GM18508 (cell line): Measurements from ENCODE around the gene ZNF804A.
"Not testable (repeated sequence)": the region's sequence is repeated elsewhere in the genome, so short reads cannot be mapped to it uniquely, and the experiment has no call there.

Experiments
- ATAC-seq: cut with Tn5 transposase; IDR thresholded peaks from one replicate; pipeline ENCODE4 v1.9.1; 2021; ENCODE audit warnings: moderate number of reproducible peaks; ENCODE audit not compliant: insufficient read depth, unreplicated experiment

ZNF804A gene

DNA sequence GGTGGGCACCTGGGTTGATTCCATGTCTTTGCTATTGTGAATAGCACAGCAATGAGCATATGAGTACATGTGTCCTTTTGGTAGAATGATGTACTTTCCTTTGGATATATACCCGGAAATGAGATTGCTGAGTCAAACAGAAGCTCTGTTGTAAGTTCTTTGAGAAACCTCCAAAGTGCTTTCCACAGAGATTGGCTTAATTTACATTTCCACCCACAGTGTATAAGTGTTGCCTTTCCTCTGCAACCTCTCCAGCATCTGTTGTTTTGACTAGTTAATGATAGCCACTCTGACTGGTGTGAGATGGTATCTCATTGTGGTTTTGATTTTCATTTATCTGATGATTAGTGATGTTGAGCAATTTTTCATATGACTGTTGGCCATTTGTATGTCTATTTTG lies 194.8 kb downstream of the ZNF804A start:
- no peak for ATAC-seq

DNA sequence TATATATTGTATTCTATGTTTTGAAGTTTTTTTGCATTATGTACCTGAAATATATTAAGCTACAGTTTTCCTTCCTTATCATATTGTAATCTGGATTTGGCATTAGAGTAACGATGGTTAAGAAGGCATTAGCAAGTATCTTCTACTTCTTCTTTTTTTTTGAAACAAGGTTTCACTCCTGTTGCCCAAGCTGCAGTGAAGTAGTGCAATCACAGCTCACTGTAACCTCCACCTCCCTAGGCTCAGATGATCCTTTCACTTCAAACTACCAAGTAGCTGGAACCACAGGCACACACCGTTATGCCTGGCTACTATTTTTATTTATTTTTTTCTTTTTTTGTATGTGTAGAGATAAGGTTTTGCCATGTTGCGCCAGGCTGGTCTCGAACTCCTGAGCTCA lies 201.1 kb downstream of the ZNF804A start:
- ATAC-seq = no peak

DNA sequence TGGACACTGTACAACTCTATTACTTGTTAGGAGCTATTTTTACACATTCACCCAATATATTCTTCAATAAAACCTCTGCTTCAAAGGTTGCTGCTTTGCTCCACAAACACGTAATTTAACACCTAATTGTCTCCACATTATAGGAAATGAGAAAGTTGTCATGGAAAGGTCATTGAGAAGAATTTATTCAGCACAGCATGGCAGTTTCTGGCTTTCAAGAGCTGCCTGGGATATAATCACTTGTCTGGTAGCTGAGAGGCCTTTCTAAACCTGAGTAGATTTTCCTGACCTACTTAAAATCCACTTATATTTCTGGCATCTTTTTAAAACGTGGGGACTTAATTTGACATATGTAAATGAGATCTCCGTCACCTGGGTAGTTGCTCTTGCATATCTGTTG lies 216.1 kb downstream of the ZNF804A start:
- ATAC-seq = no peak

DNA sequence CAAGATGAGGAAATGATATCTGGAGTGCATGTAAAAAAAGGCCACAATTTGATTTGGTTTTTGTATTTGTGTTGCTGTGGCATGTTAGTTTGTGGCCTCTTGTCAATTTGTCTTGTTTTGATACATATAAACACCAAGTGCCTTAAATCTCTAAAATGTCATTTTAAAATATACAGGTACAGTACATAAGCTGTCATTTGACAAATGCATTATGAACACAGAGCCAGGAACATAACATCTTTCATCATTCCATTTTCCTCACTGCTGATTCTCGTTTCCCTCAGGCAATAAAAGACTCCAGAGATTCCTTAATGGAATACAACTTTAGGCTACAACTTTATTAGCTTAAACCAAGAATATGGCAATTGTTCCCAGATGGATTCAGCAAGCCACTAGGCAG lies 217.5 kb downstream of the ZNF804A start:
- ATAC-seq = no peak

DNA sequence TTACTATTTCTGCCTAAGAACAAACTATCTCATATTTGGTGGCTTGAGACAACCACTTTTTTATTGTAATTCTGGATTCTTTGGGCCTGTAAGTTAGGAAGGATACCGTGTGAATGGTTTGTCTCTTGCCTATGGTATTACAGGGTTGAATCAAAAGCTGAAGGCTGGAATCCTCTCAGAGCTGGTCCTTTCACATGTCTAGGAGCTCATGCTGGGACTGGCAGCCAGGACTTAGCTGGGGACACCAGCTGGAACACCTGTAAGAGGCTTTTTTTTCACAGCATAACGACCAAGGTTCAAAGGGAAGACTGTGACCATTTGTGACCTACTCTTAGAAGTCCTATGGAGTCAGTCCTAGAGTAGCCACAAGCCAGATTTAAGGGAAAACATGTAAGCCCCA lies 226.3 kb downstream of the ZNF804A start:
- ATAC-seq = no peak

DNA sequence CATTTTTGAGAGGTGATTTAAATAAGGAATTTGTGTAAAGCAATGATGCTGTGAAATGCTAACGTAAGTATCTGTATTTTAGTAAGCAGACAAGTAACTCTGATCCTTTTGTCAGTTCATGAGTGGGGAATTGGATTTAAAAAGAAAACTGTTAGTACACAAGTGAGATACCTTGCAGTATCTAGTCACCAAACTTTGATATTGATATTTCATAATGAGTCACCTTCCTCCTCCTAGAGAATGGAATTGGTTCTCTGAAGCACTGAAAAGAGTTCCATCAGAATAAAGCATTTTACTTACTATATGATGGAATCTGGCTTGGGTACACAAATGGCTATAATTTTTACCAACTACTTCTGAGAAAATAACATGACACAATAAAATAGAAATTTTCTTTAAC lies 232.2 kb downstream of the ZNF804A start:
- no peak for ATAC-seq

DNA sequence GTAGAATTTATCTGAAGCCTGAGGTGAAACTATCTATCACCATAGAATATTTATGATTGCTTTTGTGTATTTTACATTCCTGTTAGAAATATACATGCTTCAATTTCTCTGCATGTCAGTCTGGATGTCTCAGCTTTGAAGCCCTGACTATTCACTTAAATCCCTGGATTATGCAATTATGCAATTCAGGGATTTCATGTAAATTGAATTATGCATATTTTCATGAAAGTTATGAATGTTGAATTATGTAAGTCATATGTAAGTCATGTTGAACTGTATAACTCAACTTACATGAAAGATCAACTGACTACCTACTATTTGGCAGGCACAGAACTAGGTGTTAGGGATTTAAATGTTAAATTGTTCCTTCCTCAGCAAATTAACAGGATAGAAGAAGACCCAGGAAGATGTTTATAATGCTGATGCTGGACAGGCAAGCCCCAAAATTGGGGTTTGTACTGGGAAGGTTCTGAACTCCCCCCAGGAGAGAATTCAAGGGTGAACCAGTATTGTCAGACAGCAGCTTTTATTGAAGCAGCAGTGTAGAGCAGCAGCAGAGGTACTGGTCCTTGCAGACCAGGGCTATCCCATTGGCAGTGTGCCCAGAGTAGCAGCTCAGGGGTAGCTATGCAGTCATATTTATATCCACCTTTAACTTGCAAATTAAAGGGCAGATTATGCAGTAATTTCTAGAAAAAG lies 236.5 kb downstream of the ZNF804A start:
- no peak for ATAC-seq

DNA sequence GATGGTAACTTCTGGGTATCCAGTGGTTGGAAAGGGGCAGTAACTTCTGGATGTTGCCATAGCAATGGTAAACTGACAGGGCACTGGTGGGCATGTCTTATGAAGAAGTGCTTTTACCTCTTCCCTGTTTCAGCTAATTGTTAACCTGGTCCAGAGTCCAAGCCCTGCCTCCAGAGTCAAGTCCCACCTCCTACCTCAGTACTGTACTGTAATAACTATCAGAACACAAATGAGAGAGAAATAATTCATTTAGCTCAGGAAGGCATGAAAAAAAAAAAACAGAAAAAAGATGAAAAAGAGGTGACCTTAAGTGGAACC lies 237.0 kb downstream of the ZNF804A start:
- no peak for ATAC-seq

DNA sequence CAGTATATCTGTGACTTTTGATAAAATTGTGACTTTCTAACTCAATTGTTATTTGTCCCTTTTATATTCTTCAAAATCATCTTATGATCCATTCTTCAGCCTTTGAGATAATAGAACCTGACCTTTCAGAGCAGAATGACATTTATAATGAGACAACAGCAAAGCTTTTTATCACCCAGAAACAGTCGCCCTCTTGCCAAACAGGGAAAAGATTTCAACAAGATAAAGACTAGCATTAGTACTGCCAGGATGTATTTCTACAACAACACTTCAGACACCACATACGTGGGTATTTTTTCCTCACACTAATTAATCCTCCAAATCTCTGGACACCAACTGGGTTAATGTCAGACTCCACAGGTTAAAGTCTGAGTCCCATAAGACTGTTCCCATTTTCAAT lies 249.0 kb downstream of the ZNF804A start:
- no peak for ATAC-seq

DNA sequence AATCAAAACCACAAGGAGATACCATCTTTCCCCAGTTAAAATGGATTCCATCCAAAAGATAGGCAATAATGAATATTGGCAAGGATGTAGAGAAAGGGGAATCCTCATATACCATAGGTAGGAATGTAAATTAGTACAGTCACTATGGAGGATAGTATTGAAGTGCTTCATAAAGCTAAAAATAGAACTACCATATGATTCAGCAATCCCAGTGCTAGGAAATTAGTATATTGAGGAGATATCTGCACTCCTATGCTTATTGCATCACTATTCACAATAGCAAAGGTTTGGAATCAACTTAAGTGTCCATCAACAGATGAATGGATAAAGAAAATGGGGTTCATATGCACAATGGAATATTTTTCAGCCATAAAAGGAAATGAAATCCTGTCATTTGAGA lies 251.2 kb downstream of the ZNF804A start:
- no peak for ATAC-seq

DNA sequence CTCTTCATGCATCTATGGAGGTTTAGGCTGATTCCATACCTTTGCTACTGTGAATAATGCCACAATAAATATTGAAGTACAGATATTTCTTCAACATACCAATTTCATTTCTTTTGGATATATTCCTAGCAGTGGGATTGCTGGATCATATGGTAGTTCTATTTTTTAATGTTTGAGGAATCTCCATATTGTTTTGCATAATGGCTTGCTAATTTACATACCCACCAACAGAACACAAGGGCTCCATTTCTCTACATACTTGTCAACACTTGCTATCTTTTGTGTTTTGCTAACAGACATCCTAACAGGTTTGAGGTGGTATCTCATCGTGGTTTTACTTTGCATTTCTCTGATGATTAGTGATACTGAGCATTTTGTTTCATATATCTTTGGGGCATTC lies 253.2 kb downstream of the ZNF804A start:
- no peak for ATAC-seq

DNA sequence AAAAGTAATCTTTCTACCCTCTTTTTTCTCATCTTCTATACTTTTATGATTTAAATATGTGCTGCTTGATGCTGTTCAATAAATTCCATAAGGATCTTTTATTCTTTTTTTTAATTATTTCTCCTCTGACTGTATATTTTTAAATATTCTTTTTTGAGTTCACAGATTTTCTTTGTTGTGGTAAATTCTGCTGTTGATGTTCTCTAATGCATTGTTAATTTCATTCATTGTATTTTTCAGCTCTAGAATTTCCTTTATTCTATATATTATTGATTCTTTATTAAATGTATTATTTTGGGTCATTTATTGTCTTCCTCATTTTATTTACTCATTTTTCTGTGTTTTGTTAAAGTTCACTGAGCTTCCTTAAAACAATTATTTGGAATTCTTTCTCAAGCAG lies 260.9 kb downstream of the ZNF804A start:
- no peak for ATAC-seq

DNA sequence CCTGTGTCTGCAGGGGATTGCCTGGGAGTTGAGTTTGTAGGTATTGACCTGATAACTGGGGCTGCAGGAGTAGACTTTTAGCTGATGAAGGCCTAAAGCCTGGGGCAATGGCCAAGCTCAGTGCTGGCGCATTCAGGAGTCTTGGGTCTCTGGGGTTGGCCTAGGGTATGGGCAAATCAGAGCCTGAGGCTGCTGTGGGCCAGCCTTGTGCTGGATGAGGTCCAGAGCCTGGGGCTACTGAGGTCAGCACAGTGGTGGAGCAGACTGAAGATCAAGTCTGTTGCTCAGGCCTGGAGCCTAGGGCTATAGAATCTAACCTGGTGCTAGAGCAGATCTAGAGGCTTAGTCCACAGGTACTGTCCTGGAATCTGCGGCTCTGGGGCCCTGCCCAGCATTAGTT lies 262.4 kb downstream of the ZNF804A start:
- no peak for ATAC-seq

DNA sequence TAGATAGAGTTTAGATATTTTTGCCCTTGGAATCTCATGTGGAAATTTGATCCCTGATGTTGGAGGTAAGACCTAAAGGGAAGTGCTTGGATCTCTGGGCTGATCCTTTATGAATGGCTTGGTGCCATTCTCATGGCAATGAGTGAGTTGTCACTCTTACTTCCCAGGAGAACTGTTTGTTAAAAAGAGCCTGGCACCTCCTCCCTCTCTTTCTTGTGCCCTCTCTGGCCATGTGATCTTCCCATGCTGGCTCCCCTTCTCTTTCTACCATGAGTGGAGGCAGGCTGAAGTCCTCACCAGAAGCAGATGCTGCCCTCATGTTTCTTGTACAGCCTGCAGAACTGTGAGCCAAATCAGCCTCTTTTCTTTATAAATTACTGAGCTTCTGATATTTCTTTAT lies 276.9 kb downstream of the ZNF804A start:
- ATAC-seq = no peak

DNA sequence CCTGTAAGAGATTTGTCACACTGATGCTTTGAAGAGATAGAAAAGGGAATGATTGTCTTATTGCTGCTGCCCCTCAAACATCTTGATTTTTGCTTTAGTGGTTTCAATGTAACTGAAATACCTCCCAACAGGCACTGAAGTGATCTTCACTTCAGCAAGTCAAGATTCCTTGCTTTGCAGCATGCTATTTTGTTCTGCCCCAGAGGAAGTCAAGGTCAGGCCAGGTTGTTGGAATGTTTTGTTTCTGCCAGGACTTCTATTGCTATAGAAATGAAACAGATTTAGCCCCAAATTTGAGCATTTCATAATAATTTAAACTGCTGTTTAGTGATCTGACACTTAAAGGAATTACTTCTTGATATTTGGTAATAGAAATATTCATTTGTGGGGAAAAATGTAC lies 277.6 kb downstream of the ZNF804A start:
- ATAC-seq = no peak

DNA sequence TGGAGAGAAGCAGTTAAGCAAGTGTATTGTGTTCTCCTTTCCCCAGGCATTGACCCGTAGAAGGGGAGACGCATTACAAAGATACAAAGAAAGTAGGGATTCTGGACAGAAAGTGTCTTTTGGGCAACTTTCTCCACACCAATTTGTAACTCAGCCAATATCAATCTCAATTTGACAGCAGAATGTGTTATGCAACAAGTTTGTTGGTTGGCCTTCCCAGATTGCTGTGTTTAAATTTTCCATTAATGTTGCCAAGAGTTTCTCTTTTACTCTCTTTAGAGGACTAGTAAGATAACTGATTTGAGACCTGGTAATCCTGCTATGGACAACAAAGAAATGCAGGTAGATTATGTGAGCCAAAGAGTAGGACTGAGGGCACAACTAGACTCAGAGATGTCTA lies 279.6 kb downstream of the ZNF804A start:
- ATAC-seq = no peak

DNA sequence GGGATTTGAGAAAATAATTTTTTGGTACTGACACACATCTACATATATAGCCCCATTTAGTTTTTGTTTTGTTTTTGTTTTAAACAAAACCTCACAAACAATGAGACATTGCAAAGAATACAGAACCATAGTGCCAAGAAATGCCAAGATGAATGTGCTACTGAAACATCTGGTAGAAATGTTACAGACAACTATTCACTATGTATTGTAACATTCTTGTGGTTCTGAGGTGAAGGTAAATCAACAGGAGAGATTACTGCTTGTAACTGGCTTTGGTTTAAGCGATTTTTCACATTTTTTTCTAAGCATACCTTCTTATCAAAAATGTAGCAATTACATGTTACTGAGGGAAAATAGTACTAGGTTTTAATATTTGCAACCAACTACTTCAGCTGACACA lies 281.3 kb downstream of the ZNF804A start:
- no peak for ATAC-seq

DNA sequence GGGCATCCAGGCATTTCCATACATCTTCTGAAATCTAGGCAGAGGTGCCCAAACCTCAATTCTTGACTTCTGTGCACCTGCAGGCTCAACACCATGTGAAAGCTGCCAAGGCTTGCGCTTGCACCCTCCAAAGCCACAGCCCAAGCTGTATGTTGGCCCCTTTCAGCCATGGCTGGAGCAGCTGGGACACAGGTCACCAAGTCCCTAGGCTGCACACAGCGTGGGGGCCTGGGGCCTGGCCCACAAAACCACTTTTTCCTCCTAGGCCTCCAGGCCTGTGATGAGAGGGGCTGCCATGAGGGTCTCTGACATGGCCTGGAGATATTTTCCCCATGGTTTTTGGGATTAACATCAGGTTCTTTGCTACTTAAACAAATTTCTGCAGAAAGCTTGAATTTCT lies 288.3 kb downstream of the ZNF804A start:
- not testable (repeated sequence) for ATAC-seq

DNA sequence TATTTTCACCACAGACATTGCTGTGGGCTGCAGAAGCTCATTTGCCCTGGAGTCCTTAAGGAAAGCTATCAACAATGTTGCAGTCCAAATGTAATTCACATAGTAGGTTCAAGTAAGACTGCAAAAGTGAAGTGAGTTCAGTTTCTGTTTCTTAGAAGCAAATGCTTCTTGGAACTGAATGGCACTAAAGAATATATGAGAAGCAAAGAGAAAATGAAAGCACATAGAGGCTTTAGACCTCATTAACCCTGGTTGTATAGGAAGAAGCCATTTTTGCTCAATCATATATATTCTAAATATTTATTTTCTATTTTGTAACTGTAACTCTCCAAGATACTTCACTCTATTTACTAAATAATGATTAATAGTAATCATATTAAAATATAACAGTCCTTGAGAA lies 292.0 kb downstream of the ZNF804A start:
- ATAC-seq = no peak

DNA sequence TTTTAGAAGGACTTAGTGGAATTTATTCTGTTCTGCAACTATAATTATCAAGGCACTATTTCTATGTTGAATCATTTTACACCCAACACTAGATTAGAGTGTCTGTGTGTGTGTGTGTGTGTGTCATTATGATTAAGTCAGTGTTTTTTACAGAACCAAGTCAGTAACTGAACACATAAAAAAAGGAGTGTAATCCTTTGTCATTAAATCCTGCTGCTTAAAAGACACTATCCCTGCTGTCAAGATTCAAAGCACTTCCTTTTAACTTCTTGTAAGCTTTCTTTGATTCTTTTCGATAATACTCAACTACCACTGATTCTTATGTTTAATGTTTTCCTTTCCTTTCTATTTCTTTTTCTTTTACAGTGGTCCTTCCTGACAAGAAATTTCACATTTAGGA lies 306.7 kb downstream of the ZNF804A start:
- ATAC-seq = no peak

DNA sequence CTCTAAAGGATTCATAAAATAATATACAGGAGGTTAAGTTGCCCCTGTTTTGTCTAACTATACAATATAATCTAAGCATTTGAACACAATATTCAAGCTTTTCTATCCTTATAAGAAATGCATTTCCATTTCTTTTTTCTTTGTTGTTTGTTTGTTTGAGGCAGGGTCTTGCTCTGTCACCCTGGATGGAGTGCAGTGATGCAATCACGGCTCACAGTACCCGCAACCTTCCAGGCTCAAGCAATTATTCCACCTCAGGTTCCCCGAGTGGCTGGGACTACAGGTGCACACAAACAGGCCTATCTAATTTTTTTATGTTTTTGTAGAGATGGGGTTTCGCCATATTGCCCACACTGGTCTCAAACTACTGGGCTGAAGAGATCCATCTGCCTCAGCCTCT lies 307.8 kb downstream of the ZNF804A start:
- no peak for ATAC-seq

DNA sequence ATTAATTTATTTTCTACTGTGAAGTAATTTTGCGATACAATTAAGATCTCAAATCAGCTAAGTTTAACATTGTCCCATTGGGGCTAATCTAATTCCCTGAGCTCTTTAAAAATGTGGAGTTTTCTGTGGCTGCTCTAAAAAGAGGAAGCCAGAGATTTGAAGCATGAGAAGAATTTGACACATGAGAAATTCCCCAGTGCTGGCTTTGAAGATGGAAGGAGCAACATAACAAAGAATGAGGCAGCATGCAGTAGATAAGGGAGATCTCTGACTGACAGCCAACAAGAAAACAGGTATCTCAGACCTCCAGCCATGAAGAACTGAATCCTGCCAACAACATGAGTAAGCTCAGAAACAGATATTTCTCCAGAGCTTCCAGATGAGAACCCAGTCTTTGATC lies 308.4 kb downstream of the ZNF804A start:
- no peak for ATAC-seq

DNA sequence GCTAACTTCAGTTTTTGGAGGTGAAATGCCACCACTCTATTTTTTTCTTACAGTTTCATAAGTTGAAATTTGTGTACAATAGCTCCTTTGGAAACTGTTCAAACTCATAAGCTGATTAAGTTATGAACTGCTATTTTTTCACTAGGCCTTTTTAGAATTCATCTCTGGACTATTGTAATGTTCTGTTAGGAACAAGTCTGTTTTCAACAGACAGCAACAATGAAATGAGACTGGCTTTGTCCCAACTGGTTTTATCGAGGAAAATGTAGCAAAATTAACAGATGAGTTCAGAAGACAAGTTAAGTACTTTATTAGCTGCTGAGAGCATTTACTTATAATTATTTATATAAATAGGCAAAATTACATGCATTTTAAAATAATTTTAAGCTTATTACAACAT lies 310.6 kb downstream of the ZNF804A start:
- no peak for ATAC-seq
